PFSK-1 (cell line): Measurements from ENCODE around the gene PLEKHG4.

Experiments
- POLR2AphosphoS5 ChIP-seq: IDR thresholded peaks from 2 replicates; pipeline ENCODE4 v1.6.1; 2012; ENCODE audit warnings: low read depth, mild to moderate bottlenecking, control low read depth, low read length, moderate library complexity
- SIN3A ChIP-seq: IDR thresholded peaks from 2 replicates; pipeline ENCODE4 v1.6.1; 2012; ENCODE audit warnings: mild to moderate bottlenecking, low read length, moderate library complexity, borderline replicate concordance; ENCODE audit not compliant: insufficient read depth
- TAF1 ChIP-seq: IDR thresholded peaks from 2 replicates; pipeline ENCODE4 v1.6.1; 2012; ENCODE audit warnings: low read length, control low read depth, borderline replicate concordance; ENCODE audit not compliant: insufficient read depth
- TF ChIP-seq, protein P1 (sequence below), 2 experiments: IDR thresholded peaks; 2 replicates each; pipeline versions ENCODE4 v1.6.1 to v1.8.0; 2011 to 2012; ENCODE audit warnings: low read depth in 2 of 2, low read length in 2 of 2, control low read depth in 1 of 2, inconsistent platforms in 1 of 2, mild to moderate bottlenecking in 1 of 2, moderate library complexity in 1 of 2; ENCODE audit not compliant: insufficient read depth in 1 of 2

GRCh38 chr16:67252609-67253497, 26.5 kb upstream of the PLEKHG4 start:
- TF ChIP-seq SIN3A (no peak), POLR2AphosphoS5 (no peak), TAF1 (no peak)
- TF ChIP-seq, protein P1, sequence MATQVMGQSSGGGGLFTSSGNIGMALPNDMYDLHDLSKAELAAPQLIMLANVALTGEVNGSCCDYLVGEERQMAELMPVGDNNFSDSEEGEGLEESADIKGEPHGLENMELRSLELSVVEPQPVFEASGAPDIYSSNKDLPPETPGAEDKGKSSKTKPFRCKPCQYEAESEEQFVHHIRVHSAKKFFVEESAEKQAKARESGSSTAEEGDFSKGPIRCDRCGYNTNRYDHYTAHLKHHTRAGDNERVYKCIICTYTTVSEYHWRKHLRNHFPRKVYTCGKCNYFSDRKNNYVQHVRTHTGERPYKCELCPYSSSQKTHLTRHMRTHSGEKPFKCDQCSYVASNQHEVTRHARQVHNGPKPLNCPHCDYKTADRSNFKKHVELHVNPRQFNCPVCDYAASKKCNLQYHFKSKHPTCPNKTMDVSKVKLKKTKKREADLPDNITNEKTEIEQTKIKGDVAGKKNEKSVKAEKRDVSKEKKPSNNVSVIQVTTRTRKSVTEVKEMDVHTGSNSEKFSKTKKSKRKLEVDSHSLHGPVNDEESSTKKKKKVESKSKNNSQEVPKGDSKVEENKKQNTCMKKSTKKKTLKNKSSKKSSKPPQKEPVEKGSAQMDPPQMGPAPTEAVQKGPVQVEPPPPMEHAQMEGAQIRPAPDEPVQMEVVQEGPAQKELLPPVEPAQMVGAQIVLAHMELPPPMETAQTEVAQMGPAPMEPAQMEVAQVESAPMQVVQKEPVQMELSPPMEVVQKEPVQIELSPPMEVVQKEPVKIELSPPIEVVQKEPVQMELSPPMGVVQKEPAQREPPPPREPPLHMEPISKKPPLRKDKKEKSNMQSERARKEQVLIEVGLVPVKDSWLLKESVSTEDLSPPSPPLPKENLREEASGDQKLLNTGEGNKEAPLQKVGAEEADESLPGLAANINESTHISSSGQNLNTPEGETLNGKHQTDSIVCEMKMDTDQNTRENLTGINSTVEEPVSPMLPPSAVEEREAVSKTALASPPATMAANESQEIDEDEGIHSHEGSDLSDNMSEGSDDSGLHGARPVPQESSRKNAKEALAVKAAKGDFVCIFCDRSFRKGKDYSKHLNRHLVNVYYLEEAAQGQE (IDR thresholded peaks at IDR 0.05; ENCODE audit: insufficient read depth in 1 of 2, low read depth in 2 of 2, low read length in 2 of 2) = no peak
